Osteocyte (in vitro differentiated cells): ENCODE results near the gene GANC. TPM values are rescaled to one million over a fixed set of nuclear protein-coding genes. Genes with fewer than 3 reads are reported as not detected.

Experiments used
- DNase-seq: peaks from one replicate; pipeline ENCODE4 v3.0.0; 2021; ENCODE audit warnings: mixed read lengths; ENCODE audit not compliant: unreplicated experiment; ENCODE audit errors: extremely low spot score
- H3K27ac Mint-ChIP-seq: one replicate; pipeline ENCODE4 v1.8.0; 2021; ENCODE audit warnings: mild to moderate bottlenecking, mixed read lengths; ENCODE audit not compliant: unreplicated experiment
- H3K27me3 Mint-ChIP-seq: one replicate; pipeline ENCODE4 v1.8.0; 2021; ENCODE audit warnings: mixed read lengths; ENCODE audit not compliant: unreplicated experiment
- H3K36me3 Mint-ChIP-seq: one replicate; pipeline ENCODE4 v1.8.0; 2021; ENCODE audit warnings: mixed read lengths; ENCODE audit not compliant: unreplicated experiment
- H3K4me1 Mint-ChIP-seq: one replicate; pipeline ENCODE4 v1.8.0; 2021; ENCODE audit warnings: mixed read lengths; ENCODE audit not compliant: unreplicated experiment
- H3K4me3 Mint-ChIP-seq: one replicate; pipeline ENCODE4 v1.8.0; 2021; ENCODE audit warnings: mild to moderate bottlenecking, moderate library complexity, mixed read lengths; ENCODE audit not compliant: unreplicated experiment
- H3K9me3 Mint-ChIP-seq: one replicate; pipeline ENCODE4 v1.8.0; 2021; ENCODE audit warnings: mixed read lengths; ENCODE audit not compliant: unreplicated experiment
- CTCF ChIP-seq: fragments of 200-600 bp; sonication (generic); IDR thresholded peaks from 2 replicates; pipeline ENCODE4 v1.5.0; 2021; ENCODE audit warnings: antibody characterized with exemption, mild to moderate bottlenecking, moderate library complexity
- total RNA-seq: library from RNA; stranded (reverse); gene quantifications from 2 replicates; pipeline ENCODE4 v1.2.1, GENCODE V29; 2021

GANC gene
- total RNA-seq, 1 donor from 2014 or later, result 34.0 TPM

DNA sequence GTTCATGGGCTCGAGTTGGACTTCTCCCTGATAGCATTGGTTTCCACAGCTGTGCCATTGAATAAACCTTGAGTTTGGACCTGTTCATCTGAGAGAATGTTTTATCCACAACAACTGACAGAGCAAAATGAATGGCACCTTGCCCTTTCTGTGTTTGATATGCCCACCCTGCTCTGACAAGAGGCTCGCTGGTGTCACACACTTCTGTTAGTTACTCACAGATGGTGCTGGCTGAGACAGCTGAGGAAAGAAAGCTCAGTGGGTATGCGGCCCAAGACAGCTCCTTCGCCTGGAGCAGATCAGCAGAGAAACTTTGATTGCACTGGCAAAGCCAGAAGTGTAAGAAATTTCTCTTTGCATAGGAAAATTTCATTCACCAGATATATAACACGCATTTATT is 83.8 kb downstream of the GANC start:
- no peak for DNase-seq
- Mint-ChIP-seq H3K36me3 (peaks cover 18% of the 10 kb centered on the region), H3K4me1 (no peaks in the 10 kb centered on the region), H3K9me3 (no peaks in the 10 kb centered on the region), H3K27ac (no peak overlapping the region), H3K4me3 (no peak overlapping the region), H3K27me3 (no peaks in the 10 kb centered on the region)
- TF ChIP-seq CTCF, result no peak

DNA sequence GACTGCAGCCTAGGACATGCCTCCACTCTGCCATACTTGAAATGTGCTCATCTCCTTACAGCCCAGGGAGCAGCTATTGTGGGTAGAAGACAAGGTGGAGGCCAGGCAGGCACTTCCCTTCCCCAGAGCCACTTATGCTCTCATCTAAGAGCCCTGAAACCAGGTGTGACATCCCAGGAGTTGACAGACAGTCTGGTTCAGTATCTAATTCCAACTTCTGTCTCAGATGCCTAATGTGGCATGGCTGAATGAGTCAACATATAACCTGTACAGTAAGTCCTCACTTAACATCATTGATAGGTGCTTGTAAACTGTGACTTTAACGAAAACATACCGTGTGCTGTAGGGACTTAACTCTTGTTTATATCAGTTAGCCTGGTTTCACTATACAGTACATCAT is 85.1 kb downstream of the GANC start:
- H3K27me3 Mint-ChIP-seq, result no peaks in the 10 kb centered on the region
- H3K4me1 Mint-ChIP-seq, result no peaks in the 10 kb centered on the region
- no peak for DNase-seq
- TF ChIP-seq CTCF, result no peak
- no peaks in the 10 kb centered on the region for H3K9me3 Mint-ChIP-seq
- no peak overlapping the region for H3K27ac Mint-ChIP-seq
- H3K36me3 Mint-ChIP-seq, result peaks cover 12% of the 10 kb centered on the region
- no peak overlapping the region for H3K4me3 Mint-ChIP-seq

GRCh38 chr15:42359249-42359648 is 86.2 kb downstream of the GANC start, which contains the start of gene CAPN3:
Gene CAPN3, plus strand, starts transcription at chr15:42359501. Its CDS starts 305 bp downstream, at chr15:42359806.
- TF ChIP-seq CTCF, result no peak
- DNase-seq, result no peak
- Mint-ChIP-seq H3K4me3 (no peak within 1 kb of the TSS), H3K4me1 (no peaks in the 10 kb centered on the region), H3K27ac (no peak within 1 kb of the TSS), H3K27me3 (no peaks in the 10 kb centered on the region), H3K9me3 (no peaks in the 10 kb centered on the region), H3K36me3 (peaks cover 8% of the 10 kb centered on the region)

DNA sequence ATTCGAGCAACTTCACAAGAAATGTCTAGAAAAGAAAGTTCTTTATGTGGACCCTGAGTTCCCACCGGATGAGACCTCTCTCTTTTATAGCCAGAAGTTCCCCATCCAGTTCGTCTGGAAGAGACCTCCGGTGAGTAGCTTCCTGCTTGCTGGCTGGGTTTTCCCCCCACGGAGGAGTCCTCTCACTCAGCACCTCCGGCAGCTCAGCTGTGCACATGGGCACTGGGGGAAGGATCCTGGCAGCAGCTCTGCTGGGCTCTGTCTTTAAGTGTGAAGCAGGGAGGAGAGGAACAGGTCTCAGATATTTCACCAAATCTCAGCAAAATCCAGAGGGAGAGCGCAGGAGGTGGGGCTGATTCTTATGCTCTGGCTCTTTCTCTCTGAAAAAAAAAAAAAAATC is 87.0 kb downstream of the GANC start:
- no peak overlapping the region for H3K4me3 Mint-ChIP-seq
- TF ChIP-seq CTCF, result no peak
- H3K9me3 Mint-ChIP-seq, result no peaks in the 10 kb centered on the region
- H3K27me3 Mint-ChIP-seq, result no peaks in the 10 kb centered on the region
- no peak for DNase-seq
- H3K27ac Mint-ChIP-seq, result no peak overlapping the region
- peaks cover 6% of the 10 kb centered on the region for H3K36me3 Mint-ChIP-seq
- no peaks in the 10 kb centered on the region for H3K4me1 Mint-ChIP-seq

DNA sequence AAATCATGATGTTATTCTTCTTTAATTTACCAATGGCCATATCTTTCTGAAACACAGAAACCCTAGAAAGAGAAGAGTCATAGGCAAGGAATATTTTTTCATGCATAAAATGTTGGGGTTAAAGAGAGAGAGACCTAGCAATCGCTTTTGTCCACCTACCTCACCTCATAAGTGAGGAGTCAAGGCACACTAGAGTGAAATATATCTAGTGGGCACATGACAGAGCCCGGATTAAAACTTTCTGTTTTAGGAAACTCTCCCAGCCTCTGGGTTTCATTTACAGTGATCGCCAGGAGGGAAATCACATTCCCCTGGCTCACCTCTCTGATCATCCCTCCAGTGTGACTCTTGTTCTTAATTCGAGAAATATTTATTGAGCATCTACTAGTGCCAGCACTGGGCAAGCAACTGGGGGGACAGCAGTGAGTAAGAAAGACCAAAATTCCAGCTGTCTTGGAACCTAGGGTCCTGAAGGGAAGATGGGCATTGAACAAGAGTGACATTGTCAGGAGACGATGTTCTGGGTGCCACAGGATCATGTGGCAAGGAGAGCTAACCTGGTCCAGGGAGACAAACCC is 87.6 kb downstream of the GANC start:
- Mint-ChIP-seq H3K27me3 (no peaks in the 10 kb centered on the region), H3K36me3 (peaks cover 6% of the 10 kb centered on the region), H3K27ac (no peak overlapping the region), H3K9me3 (no peaks in the 10 kb centered on the region), H3K4me1 (no peaks in the 10 kb centered on the region), H3K4me3 (no peak overlapping the region)
- no peak for TF ChIP-seq CTCF
- no peak for DNase-seq
